GM12892 (cell line): Measurements from ENCODE around the gene NRXN3.

Experiments used
- POLR2A ChIP-seq: IDR thresholded peaks from 2 replicates; pipeline ENCODE4 v1.6.1; 2011; ENCODE audit warnings: low read depth, low read length, control low read depth
- TAF1 ChIP-seq: IDR thresholded peaks from 2 replicates; pipeline ENCODE4 v1.6.1; 2011; ENCODE audit warnings: low read depth, mild to moderate bottlenecking, control low read depth, low read length, borderline replicate concordance

GRCh38 chr14:78848234-78848820 lies 678.2 kb downstream of the NRXN3 start:
- TF ChIP-seq POLR2A, result no peak
- TF ChIP-seq TAF1, result no peak
